Effector CD8-positive, alpha-beta T cell (primary cell): ENCODE data around the gene PTPRH.

ENCODE experiments used
- DNase-seq: peaks from one replicate; lab custom pipeline; 2025; lab: John Stamatoyannopoulos, UW

PTPRH gene

GRCh38 chr19:55131421-55131820 lies 77.9 kb downstream of the PTPRH start:
- DNase-seq, result no peak
